Activated T-helper 1 cell treated with anti-CD3 and anti-CD28 coated beads, Interleukin-12 subunit alpha, Interleukin-12 subunit beta, Interleukin-2, Interleukin-4 antibody, amounts not matched to agents 30 ng/mL and 10 ng/mL and 1 ng/mL, durations not matched to agents 14 hours and 24 hours and 36 hours (primary cell): ENCODE data around the gene TBC1D22A. TPM values are rescaled to one million over a fixed set of nuclear protein-coding genes. Genes with fewer than 3 reads are reported as not detected.

Source experiments
- DNase-seq: peaks from one replicate; pipeline ENCODE4 v3.0.0; 2021; ENCODE audit warnings: low spot score
- H3K27ac Mint-ChIP-seq: one replicate; pipeline ENCODE4 v1.8.0; 2021; ENCODE audit warnings: mild to moderate bottlenecking, mixed read lengths
- H3K27me3 Mint-ChIP-seq: one replicate; pipeline ENCODE4 v1.8.0; 2022; ENCODE audit warnings: mild to moderate bottlenecking, moderate library complexity, mixed read lengths; ENCODE audit not compliant: insufficient read depth
- H3K36me3 Mint-ChIP-seq: one replicate; pipeline ENCODE4 v1.8.0; 2021; ENCODE audit warnings: low read depth, mixed read lengths
- H3K4me1 Mint-ChIP-seq: one replicate; pipeline ENCODE4 v1.8.0; 2021; ENCODE audit warnings: low read depth, mixed read lengths
- H3K4me3 Mint-ChIP-seq: one replicate; pipeline ENCODE4 v1.8.0; 2021; ENCODE audit warnings: mild to moderate bottlenecking, moderate library complexity, mixed read lengths
- H3K9me3 Mint-ChIP-seq: one replicate; pipeline ENCODE4 v1.8.0; 2021; ENCODE audit warnings: mixed read lengths
- intact Hi-C: fragments of 100-400 bp; cut with micrococcal nuclease; formaldehyde crosslinking; loops from one replicate; pipeline ENCODE4 v1.15.1; 2024
- total RNA-seq: library from RNA; stranded (reverse); gene quantifications from 2 replicates; pipeline ENCODE4 v1.2.3, GENCODE V29; 2022

Gene TBC1D22A
- total RNA-seq, 1 donor from 2014 or later = 42.4 TPM

DNA sequence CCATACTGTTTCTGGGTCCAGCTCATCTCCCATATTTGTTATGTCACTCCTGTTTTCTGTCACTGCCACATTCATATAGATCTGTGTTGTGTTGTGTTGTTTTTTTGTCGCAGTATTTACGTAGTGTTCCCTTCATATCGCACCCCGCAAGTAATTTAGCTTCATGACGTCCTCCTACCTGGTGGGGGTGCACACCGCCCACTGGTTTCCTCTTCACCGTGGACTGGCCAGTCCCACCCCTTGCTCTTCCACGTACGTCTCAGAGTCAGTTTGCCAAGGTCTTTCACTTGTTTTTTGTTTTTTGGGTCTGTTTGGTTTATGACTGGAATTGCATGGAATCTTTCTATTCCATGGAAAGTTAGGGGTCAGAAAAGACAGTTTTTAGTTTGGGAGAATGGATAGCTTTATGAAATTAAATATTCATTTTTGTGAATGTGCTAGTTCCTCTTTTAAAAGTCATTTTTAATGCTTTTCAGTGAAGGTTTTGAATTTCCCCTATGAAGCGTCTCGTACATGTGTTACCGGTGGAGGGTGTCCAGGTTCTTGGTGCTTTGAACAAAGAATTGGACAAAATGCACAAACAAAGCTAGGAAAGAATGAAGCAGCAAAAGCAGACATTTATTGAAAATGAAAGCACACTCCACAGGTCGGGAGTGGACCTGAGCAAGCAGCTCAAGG is 134.3 kb downstream of the TBC1D22A start:
- Mint-ChIP-seq H3K9me3 (no peaks in the 10 kb centered on the region), H3K4me1 (no peaks in the 10 kb centered on the region), H3K36me3 (peaks cover 21% of the 10 kb centered on the region), H3K27ac (no peak overlapping the region), H3K27me3 (no peaks in the 10 kb centered on the region), H3K4me3 (no peak overlapping the region)
- DNase-seq = no peak
- intact Hi-C loops = no loop called here

DNA sequence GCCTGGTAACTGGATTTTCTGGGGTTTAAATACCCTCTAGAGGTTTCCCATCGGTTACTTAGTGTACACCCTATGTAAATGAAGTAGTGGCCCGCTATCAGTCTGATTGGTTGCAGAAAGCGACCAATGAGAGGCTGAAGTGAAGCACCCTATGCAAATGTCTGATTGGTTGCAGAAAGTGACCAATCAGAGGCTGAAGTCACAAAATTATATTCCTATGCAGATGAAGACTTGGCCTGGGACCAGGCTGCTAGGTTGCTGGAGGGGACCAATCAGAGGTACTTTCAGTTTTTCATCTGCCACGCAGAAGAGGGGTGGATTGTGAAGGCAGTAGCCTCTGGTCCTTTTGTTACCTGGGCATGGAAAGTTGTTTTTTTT is 134.8 kb downstream of the TBC1D22A start:
- DNase-seq = no peak
- Mint-ChIP-seq H3K9me3 (no peaks in the 10 kb centered on the region), H3K27ac (no peak overlapping the region), H3K36me3 (peaks cover 21% of the 10 kb centered on the region), H3K4me1 (no peaks in the 10 kb centered on the region), H3K27me3 (no peaks in the 10 kb centered on the region), H3K4me3 (no peak overlapping the region)
- intact Hi-C loops = no loop called here

DNA sequence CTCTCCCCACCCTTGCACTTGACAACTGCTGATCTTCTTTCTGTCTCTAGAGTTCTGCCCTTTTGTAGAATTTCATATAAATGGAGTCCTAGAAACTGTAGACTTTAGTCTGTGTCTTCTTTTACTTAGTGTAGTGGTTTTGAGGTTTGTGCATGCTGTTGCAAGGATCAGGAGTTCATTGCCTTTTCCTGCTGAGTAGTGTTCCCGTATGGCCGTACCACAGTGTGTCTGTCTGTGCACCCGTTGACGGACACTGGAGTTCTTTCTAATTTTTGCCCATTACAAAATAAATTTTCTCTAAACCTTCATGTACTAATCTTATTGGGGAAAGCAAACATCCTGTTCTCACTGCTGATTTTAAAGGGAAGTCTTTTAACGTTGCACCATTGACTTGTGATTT is 138.1 kb downstream of the TBC1D22A start:
- Mint-ChIP-seq H3K9me3 (no peaks in the 10 kb centered on the region), H3K27ac (no peak overlapping the region), H3K27me3 (no peaks in the 10 kb centered on the region), H3K4me3 (no peak overlapping the region), H3K4me1 (no peaks in the 10 kb centered on the region), H3K36me3 (peaks cover 19% of the 10 kb centered on the region)
- intact Hi-C loops = no loop called here
- DNase-seq = no peak

DNA sequence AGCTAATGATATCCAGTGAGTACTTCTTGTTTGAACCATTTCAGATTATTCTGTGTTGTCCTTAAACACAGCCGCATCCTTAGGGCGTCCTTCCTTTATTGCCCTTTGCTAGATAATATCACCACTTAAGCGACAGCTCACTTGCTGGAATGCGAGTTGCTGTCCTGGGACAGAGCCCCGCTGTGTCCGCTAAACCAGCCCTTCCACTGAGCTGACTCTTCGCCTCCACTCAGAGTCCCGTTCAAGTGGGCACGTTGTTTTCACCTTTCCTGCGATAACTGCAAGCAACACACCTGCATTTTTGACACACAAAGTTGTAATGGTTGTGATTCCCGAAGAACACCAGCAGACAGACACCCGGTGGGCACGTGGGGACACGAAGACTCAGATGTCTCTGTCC is 140.0 kb downstream of the TBC1D22A start:
- intact Hi-C loops = no loop called here
- Mint-ChIP-seq H3K4me3 (no peak overlapping the region), H3K36me3 (peaks cover 7% of the 10 kb centered on the region), H3K27ac (no peak overlapping the region), H3K27me3 (no peaks in the 10 kb centered on the region), H3K4me1 (no peaks in the 10 kb centered on the region), H3K9me3 (no peaks in the 10 kb centered on the region)
- DNase-seq = no peak

DNA sequence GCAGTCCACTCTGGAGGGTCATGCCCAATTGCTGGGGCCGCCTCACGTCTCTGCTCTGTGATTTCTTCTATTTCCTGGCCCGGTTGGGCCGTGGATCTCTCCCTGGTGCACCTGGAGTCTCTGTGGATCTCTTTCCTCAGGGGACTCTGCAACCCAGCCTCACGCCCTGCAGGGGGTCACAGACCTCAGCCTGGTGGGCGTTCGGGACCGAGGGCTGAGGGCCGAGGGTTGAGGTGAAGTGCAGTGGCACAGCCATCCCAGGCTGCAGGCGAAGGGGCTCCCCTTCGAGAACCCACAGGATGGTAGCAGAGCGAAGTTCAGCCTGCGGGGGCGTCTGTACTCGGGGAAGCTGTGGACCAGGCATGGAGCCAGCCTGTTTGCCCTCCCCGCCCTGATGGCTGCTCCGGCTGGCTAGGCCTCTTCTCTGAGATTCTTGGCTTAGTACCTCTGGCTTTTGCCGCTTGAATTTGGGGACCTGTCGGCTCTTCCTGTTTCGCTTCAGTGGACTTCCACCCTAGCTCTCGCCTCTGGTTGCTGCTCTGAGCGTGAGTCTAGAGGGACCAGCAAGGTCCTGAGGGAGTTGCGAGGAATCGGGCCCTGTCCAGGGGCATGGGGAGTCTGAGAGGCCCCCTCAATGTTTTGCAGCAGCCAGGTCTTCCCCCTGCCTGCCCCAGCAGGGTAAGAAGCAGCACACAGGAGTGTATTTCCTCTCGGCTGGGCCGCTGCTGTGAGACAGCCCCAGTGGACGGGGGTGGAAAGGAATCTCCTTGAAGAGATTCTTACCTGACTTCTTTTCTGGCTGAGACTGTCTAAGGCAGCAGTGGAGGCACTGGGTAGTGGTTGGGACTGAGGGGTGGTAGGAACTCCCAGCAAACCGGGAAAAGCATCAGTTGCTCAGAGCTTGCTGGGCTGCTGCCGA is 140.8 kb downstream of the TBC1D22A start:
- DNase-seq = no peak
- Mint-ChIP-seq H3K4me1 (no peaks in the 10 kb centered on the region), H3K27ac (no peak overlapping the region), H3K27me3 (no peaks in the 10 kb centered on the region), H3K36me3 (peaks cover 6% of the 10 kb centered on the region), H3K4me3 (no peak overlapping the region), H3K9me3 (no peaks in the 10 kb centered on the region)
- intact Hi-C loops = no loop called here

DNA sequence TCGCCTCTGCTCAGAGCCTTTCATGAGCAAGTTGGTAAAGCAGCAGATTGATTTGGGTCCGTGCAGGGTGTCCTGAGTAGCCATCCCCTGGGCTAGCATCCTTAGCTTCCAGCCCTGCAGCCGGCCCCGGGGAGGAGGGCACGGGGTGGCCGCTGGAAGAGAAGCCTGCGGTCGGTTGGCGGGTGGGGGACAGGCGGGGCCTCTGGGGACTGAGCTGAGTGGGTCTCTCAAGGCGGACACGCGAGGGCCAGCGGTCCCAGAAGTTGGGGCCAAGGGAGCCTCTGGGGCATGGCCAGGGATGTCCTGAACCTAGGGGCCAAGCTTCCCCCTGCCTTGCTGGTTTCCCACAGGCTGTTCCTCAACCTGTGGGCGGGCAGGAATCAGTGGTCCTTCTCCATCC is 143.0 kb downstream of the TBC1D22A start:
- Mint-ChIP-seq H3K4me3 (no peak overlapping the region), H3K36me3 (peaks cover 4% of the 10 kb centered on the region), H3K4me1 (no peaks in the 10 kb centered on the region), H3K9me3 (no peaks in the 10 kb centered on the region), H3K27ac (no peak overlapping the region), H3K27me3 (no peaks in the 10 kb centered on the region)
- intact Hi-C loops = no loop called here
- DNase-seq = no peak

DNA sequence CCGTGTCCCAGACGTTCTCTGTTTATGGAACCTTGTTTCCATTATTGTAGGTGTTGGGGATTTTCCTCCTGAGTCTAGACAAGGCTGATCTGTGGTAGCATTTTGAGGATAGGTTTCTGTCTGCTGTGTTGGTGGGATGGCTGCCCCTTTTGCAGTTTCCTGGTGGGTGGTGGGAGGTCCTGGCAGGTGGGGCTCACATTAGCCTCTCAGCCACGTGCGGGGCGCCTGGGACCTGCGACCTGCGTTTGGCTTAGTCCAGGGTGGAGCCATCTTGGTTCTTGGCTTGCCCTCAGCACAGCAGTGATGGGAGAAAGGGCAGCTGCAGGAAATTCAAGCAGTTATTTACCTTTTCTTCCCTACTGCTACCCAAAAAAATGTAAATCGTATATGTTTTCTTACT is 143.4 kb downstream of the TBC1D22A start:
- H3K27me3 Mint-ChIP-seq = no peaks in the 10 kb centered on the region
- no peak for DNase-seq
- intact Hi-C loops = no loop called here
- H3K4me1 Mint-ChIP-seq = no peaks in the 10 kb centered on the region
- no peaks in the 10 kb centered on the region for H3K9me3 Mint-ChIP-seq
- no peak overlapping the region for H3K27ac Mint-ChIP-seq
- peaks cover 4% of the 10 kb centered on the region for H3K36me3 Mint-ChIP-seq
- no peak overlapping the region for H3K4me3 Mint-ChIP-seq

DNA sequence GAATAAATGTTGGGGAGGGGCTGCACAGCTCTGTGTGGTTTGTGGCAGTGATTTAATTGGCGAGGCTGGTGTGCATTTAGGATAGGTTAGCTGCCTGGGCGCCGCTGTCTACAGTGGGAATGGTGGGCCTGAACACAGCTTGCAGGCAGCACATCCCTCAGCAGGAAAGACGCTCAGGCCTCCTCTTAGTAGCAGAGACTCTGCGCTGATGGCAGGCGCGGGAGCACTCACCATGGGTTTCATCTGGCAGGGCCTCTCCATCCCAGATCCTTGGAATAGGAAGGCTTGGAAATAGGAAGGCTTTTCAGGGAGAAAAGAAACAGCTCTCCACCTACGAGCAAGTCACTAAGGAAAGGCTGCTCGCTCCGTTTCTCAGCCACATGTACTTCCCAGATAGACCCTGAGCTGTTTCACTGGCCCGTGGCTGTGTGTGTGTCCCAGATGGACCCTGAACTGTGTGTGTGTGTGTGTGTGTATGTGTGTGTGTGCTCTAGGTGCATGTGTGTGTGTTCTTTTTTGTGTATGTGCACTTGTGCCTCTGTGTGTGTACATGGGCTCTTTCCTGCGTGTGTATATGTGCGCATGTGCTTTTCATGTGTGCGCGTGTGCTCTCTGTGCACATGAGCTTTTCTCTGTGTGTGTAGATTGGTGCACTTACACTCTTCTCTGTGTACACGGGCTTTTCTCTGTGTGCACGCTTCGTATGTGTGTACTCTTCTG is 144.0 kb downstream of the TBC1D22A start:
- Mint-ChIP-seq H3K27me3 (no peaks in the 10 kb centered on the region), H3K4me1 (no peaks in the 10 kb centered on the region), H3K27ac (no peak overlapping the region), H3K36me3 (peaks cover 4% of the 10 kb centered on the region), H3K4me3 (no peak overlapping the region), H3K9me3 (no peaks in the 10 kb centered on the region)
- intact Hi-C loops = no loop called here
- DNase-seq = no peak

DNA sequence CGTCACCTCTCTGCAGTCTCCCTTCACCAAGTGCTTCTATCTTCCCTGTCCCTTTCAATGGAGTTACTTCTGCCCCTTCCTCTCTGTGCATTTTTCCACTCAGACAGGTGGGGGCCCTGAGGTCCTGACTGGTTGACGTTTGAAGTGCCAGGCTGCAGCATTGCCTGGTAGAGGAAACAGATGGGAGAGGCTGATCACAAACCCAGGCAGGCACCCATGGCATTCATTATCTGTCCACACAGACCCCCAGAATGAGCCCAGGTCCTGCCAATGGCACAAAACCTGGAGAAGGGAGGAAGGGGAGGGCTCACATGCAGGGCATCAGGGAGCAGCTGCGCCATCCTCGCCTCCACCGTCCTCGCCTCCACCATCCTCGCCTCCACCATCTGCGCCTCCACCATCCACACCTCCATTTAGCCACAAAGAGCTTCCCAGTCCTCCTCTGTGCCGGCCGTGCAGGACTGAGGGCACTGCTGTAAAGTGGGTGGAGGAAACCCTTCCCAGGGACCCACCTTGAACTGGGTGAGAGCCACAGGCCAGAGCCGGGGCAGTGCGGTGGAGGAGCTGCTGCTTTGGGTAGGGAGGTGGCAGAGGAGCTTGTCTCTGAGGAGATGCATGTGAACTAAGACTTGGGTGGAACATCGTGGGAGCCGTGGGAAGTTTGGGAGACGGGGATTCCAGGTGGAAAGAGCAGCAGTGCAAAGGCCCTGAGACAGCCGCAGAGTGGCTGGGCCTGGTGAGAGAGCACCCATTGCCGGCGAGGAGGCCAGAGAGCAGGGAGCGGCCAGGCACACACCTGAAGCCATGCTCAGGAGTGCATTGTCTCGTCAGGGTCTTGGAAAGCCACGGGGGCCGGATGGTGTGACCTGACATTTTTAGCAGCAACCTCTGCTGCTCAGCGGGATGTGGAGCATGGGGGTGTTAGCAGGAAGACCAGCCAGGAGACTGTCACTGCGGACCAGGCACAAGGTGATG is 145.1 kb downstream of the TBC1D22A start:
- Mint-ChIP-seq H3K27me3 (no peaks in the 10 kb centered on the region), H3K27ac (no peak overlapping the region), H3K9me3 (no peaks in the 10 kb centered on the region), H3K36me3 (peaks cover 3% of the 10 kb centered on the region), H3K4me1 (no peaks in the 10 kb centered on the region), H3K4me3 (no peak overlapping the region)
- DNase-seq = no peak
- intact Hi-C loops = no loop called here

DNA sequence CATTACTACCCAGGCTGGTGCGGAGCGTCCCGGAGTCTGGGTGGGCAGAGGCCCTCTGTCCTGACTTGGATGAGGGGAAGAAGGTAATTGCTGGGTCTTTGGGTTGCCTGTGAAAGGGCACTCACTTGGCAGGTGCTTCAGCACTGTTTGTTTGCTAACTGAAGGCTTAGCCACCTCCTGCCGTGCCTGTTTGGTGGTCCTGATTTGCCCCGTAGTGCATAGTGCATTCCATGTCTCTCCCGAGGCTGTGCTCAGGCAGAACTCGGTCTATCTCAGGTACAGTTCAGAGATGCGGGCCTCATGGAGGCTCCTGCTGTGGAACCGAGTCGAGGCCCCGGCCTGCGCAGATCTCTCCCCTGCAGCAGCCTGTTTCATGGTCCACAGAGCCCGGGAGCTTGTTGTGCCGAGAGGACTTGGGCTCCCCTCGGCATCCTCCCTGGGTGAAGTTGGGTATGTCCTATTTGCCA is 146.2 kb downstream of the TBC1D22A start:
- Mint-ChIP-seq H3K27me3 (no peaks in the 10 kb centered on the region), H3K9me3 (no peaks in the 10 kb centered on the region), H3K4me1 (no peaks in the 10 kb centered on the region), H3K36me3 (peaks cover 2% of the 10 kb centered on the region), H3K4me3 (no peak overlapping the region), H3K27ac (no peak overlapping the region)
- DNase-seq = no peak
- intact Hi-C loops = no loop called here

DNA sequence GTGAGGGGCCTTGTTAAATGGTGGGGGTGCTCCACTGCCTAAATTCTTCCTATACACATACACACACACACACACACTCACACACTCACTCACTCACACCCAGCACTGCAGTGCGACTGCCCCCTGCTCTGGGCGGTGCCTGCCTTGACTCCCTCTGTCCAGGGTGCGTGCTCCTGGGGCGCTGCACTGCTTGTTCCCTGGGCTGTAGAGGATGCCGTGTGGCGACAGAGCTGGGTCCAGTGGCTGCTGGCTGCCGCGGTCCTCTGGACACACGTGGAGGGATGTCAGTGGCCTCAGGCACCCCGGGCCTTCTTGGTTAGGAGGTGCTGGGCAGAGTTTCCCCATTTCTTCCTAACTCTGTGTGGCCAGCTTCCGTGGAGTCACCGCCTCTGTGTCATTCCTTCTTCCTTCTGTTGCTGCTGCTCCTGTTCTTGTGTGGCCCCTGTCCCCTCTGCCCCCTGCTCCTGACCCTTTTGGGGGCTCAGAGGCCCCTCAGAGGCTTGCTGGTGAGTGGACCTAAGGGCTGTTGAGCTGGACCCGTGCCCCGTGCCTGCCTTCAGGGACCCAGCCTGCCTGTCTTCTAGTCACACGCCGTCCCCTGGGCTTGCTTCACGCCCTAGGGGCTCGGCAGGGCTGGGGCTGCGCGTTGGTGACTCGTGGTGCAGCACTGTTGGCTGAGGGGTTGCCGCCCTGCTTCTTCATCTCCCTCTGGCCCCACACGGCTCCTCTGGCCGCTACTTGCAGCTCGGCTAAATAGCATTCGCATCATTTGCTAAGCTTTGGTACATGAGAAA is 147.0 kb downstream of the TBC1D22A start:
- Mint-ChIP-seq H3K4me1 (no peaks in the 10 kb centered on the region), H3K4me3 (no peak overlapping the region), H3K9me3 (no peaks in the 10 kb centered on the region), H3K27me3 (no peaks in the 10 kb centered on the region), H3K36me3 (peaks cover 3% of the 10 kb centered on the region), H3K27ac (no peak overlapping the region)
- intact Hi-C loops = no loop called here
- no peak for DNase-seq

DNA sequence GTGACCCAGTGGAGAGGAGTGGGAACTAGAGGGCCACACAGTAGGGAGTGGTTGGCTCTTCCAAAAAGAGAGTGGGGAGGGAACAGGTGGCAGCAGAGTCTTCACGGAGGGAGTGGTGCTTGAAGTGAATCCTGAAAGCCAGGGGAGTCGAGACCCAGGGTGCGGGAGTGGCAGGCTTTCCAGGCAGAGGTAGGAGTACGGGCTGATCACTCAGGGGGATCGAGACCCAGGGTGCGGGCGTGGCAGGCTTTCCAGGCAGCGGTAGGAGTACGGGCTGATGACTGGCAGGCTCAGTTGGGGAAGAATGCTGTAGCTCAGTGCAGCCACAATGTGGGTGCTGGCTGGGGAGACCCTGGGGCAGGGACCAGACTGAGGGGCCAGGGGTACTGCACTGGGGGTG is 148.2 kb downstream of the TBC1D22A start:
- peaks cover 5% of the 10 kb centered on the region for H3K36me3 Mint-ChIP-seq
- no peak overlapping the region for H3K27ac Mint-ChIP-seq

More for the DNA sequence above, 148.2 kb downstream of the TBC1D22A start:
- DNase-seq = no peak
- Mint-ChIP-seq H3K4me3 (no peak overlapping the region), H3K4me1 (no peaks in the 10 kb centered on the region), H3K9me3 (no peaks in the 10 kb centered on the region), H3K27me3 (no peaks in the 10 kb centered on the region)
- intact Hi-C loops = no loop called here
